ENCODE measurements around the gene SKIL.

DNA sequence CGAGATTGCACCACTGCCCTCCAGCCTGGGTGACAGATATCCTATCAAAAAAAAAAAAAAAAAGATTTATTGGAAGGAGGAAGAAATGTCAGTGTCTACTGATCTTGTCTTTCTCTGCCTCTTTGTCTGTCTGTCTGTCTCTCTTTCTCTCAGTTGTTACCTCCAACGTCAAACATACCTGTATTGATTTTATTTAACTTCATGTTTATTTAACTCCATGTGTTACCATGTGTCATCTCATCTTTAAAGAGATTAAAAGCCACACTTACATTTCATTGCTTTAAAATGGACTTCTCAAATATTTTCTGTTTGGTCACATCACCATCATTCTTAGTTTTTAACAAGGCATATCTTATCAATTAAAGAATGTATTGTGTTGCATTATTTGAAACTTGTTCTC is 70.6 kb downstream of the SKIL start:
- no peak for TF ChIP-seq CTCF (IDR thresholded peaks at IDR 0.05)
- no peak for TF ChIP-seq POLR2A (IDR thresholded peaks at IDR 0.05)
- TF ChIP-seq EP300 (IDR thresholded peaks at IDR 0.05), result no peak
- no peak for TF ChIP-seq POLR2AphosphoS5 (IDR thresholded peaks at IDR 0.05)

All from stomach (tissue), 4 donors.